OCI-M2 (cell line): ENCODE data around the gene MIPOL1.
A peak's percentile ranks its signal among the peaks of the same experiment; 100 is the strongest.

Experiments used
- DNase-seq: peaks from one replicate; lab custom pipeline; 2025; ENCODE audit not compliant: unreplicated experiment; lab: John Stamatoyannopoulos, UW

The MIPOL1 gene

DNA sequence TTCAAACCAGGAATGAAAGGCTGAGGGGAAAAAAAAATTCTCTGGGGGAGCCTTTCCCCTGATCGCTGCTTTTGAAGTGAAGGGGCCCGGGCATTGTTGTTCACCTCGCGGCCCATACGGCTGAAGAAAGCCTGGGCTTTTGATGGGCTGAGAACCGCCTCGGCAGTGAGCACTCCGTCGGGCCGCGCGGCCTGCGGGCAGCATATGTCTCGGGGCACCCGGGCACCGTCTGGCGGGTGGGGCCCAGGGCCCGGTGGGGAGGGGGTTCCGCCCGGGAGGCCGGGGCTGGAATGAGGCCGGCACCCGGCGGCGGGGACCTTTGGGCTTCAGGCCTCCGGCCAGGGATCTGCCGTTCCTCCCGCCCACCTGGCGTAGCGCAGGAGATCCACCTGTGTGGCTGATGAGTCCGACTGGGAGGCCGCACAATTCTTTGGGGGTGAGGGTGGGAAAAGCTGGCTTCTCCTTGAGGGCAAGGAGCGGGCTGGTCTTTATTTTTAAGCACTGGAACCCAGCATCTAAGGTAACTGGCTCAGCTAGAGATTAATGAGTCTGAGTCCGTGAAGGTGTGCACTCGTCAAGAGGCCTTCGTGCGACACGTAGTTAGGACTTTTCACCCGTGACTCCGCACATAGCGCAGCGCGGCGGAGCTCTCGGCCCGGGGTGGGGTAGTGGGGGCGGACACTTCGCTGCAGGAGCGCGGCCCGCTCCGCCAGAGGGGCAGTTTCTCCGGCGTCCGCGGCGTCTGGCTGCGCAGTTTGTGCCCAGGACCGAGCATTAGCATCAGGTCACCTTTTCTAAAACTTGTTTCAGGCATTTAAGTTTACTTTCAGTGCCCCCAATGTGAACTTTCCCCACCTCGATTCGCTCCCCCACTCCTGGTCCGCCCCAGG lies 386.7 kb downstream of the MIPOL1 start:
- DNase-seq, result no peak

DNA sequence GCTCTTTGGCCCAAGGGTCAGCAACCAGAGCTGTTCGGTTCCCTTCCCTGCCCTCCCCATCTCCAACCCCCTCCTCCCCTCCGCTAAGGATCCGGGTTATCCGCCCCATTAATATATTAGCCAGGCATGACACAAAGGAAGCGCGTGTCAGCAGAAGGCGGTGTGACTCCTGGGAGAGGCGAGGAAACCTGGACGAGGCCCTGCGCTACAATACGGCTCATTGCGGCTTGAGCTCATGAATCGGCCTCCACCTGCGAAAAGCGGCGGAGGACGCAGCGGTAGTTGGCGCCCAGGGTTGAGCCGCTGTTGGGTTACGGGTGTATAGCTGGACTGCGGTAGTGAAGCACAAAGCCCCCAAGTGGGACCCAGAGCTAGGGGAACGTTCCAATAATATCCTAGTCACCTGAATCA lies 387.4 kb downstream of the MIPOL1 start:
- no peak for DNase-seq

DNA sequence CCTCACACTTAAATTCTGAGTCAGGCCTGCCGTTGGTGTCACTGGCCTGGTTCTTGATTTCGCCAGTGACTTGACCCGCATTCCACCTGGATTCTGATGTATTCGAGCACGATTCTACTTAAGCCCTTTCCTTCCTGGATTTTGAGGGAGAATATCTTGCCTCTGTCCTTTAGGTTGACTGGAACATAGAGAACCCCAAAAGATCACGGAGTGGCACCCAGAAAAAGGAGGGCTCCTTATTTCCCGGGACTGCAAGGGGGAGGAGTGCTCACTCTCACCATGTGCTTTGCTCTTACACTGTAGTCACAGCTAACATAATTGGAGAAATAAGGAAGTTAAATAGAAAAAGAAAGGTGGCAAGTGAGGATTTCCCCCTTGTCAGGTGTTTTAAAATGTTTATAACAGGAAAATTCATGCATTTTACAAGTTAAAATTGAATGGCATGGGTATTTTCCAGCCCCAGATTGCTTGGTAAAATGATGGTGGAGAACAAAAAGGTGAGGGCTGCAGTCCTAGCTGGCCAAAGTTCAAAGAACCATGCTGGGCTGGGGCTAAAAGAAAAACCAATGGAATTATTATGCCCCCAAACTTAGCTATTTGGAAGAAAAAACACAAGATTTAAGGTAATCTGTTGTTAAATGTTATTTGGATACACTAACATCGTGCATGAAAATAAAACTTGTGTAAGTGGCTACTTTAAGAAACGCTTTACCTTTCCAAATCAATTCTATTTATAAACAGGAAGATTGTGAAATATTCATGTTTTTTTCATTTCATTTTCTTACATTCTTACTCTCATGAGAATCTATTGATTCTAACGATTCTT lies 388.4 kb downstream of the MIPOL1 start:
- no peak for DNase-seq

DNA sequence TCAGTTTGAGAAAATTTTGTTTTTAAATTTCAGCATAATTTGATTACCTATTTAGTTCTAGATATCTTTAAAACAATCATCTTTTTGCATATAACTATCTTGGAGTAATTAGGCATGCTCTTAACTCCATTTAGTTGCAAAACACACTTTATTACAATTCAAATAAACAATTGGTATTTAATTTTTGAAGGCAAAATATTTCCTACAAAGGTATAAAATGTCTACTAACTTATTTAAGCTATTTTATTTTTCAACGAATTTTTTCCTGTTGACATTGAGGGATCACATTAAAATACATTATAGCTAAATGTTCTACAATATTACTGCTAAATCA lies 389.0 kb downstream of the MIPOL1 start:
- DNase-seq, result no peak

DNA sequence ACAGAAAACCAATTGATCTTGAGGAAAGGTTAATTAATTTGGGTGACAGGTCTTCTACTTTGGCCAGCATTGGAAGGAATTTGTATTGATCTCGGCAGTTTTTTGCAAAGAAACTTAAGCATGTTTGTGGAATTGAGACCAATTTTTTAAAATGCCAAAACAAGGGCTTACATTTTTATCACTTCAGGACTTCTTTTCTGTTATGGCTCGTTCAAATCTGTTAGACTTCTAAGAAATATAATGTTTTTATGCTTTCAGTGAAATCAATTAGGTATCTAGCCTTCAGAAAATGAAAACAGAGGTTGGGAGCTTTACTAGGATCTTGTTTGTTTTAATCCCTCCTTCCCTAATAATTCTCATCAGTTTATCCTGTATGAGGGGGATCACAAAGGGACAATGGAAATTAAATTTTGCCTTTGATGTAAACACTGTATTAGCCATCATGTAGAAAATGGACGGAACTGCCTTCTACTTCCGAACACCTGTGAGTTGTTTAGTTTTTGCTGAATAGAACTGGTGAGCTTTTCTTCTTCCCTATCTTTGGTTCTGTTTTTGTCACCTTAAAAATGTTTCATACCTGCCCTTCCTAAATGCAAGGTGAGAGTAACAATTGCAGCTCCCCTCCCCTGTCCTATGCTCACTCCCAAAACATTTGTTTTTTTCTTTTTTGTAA lies 389.5 kb downstream of the MIPOL1 start:
- DNase-seq, result no peak

DNA sequence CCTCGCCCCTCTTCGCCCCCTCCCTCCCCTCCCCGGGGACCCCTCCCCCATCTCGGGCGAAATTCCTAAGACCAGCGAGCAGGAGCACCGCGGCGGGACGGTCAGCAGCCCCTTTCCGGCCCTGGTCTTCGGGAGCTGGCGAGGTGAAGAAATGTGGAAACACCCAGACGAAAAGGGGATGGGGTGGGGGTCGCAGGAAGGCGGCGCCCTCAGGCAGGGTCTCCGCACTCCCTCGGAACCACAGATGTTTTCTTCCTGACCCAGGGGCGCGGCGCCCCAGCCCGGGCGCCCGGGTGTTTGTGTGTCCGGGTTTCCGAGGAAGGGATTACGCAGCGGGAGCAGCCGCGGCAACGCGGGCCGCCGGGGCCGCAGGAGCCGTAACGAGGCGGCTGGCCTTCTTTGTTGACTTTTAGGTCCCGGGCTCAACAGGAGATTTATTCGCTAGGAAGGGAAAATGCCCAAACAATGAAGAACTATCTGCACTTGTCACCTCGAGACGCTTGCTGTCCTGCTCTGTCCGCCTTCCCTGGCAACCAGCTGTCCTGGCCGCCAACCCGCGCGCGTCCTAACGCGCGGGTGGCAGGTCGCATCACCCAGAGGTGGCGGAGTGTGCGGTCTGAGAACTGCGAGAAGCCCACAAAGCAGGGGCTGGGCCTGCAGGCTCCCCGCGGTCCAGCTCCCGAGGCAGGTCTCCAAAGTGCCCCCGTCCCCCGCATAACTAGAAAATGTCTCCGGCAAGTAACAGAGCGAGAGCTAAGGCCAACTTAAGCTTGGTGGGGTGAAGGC lies 390.3 kb downstream of the MIPOL1 start:
- DNase-seq, result no peak

DNA sequence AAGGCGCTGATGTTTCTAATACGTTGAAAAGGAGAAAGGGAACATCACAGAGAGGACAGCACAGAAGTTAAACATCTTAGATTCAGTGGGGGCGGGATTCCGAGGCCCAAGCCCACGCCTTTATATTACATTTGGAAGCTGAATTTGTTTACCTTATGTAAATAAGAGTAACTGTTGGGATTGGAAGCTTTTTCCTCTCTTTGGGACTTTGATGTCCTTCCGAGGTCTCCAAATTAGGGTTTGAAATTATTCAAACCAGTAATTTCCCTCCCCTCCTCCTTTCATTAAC lies 390.9 kb downstream of the MIPOL1 start:
- no peak for DNase-seq

DNA sequence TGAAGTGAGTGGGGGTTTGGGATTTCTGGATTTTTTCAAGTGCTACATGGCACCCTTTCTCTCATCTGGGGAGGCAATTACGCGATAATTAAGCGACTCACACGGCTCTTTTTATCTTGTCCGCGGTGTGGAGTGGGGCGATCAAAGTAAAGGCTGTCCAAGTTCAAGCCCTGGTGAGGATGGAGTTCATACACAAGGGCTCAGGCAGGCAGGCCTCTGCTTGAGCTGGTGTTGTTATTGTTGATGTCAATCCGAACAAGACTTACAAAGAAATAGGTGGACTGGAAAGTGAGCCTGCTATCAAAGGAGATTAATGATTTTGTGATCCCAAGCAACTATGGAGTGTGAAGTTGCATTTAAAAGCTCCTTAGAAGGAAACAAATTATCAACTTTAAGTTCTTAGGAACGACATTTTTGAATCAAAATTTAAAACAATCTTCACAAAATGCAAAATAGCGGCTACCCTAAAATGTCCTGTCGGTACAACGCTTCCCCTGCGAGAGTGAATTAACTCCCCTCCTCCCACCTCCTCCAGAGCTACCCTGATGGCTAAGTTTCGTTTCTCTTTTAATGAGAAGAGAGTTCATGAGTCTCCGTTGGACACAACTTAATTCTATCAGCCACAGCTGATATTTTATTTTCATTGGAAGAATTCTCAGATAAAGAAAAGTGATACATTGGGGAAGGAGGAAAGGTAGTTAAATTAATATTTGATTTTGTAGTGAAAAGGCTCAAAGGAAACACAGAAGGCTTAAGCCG lies 391.4 kb downstream of the MIPOL1 start:
- DNase-seq, result no peak

DNA sequence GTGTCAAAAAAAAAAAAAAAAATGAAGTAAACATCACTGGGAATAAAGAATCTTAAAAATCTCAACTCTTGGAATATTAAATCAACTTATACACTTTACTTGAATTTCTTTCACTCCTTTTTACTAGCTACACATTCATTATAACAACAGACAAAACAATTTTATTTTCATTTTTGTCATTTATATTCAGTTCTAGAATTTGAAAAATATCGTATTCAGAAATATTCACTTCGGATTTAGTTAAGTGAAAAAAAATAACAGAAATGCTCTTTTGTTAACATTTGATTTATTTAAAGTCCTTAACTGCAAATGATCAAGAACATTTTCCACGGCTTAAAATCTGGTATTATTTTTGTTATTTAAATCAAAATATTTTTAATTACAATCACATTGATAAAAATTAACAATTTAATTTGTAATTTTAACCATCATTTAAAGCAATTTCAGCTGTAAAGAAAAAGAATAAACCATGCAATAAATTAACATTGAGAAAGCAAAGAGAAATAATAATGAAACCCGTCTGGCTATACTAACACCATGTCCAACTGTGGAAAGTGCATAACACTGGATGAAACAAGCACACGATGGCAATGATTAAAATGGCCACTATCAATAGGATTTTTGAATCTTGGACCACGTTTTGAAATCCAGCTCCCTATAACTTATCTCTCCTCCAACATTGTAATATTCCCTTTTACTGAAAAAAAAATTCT lies 392.1 kb downstream of the MIPOL1 start:
- DNase-seq, result no peak

DNA sequence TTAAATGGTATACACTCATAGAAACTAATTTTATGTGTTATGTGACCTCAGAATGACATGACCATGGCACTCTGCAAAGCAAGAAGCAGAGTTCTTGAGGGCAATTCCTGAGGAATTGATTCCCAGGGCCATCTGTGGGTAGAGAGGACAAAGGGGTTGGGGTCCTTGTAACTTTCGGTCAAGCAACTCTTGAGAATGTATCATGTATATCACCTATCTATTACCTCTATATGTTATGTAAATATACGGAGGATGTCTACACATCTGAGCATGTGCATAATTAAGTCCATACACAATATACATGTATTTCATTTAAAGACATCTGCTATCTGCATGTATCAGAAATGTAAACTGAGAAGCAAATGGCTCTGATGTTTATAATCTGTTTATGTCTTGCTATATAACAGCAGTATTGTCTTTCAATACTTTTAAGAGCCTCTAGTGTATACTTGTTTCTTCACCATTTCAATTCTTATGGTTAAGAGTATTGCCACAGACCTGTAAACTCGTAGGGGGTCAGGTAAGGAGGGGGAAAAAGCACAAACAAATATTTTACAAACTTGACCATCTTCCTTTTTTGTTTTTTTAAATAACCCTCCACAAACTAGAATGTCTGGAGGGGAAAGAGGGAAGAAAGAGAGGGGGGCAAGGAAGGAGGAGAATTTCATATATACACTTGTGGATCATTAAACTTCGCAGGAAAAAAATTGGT lies 392.8 kb downstream of the MIPOL1 start:
- no peak for DNase-seq

DNA sequence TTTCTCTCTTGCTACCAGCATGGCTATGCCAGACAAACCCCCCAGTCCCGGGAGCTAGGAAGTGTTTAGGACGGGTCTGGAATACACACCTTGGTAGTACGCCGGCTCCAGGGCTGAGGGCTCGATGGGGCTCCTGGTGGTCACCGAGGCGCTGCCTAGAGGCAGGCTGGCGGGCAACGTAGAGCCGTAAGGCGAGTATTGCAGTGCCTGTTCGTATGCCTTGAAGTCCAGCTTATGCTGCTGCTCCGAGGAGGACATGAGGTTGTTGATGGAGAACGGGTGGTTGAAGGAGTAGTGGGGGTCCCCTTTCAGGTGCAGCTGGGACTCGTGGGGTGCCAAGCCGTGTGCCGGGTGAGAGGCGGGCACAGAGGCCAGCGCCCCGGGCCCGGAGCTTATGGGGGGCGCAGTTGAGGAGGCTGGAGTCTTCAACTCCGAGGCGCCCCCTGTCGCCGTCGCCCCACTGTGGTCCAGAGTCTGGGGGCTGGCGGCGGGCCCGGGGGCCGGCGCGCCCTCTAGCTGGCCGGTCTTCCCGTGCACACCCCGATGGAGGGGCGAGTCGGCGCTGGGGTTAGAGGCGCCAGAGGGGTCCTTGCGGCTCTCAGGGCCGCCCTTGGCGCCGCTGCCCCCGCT lies 393.7 kb downstream of the MIPOL1 start:
- DNase-seq, result no peak

DNA sequence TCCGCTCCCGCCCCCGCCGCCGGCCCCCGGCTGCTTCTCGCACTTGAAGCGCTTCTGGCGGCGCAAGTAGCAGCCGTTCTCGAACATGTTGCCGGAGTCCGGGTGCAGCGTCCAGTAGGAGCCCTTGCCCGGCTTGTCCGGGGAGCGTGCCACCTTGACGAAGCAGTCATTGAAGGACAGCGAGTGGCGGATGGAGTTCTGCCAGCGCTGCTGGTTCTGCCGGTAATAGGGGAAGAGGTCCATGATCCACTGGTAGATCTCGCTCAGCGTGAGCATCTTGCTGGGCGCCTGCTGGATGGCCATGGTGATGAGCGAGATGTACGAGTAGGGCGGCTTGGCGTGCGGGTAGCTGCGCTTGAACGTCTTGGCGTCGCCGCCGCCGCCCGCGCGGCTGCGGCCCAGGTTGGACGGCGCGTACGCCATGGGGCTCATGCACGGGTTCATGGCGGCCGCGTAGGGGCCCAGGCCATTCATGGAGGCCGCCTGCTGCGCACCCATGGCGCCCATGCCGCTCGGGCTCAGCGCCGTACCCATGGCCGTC lies 394.3 kb downstream of the MIPOL1 start:
- DNase-seq, result no peak

DNA sequence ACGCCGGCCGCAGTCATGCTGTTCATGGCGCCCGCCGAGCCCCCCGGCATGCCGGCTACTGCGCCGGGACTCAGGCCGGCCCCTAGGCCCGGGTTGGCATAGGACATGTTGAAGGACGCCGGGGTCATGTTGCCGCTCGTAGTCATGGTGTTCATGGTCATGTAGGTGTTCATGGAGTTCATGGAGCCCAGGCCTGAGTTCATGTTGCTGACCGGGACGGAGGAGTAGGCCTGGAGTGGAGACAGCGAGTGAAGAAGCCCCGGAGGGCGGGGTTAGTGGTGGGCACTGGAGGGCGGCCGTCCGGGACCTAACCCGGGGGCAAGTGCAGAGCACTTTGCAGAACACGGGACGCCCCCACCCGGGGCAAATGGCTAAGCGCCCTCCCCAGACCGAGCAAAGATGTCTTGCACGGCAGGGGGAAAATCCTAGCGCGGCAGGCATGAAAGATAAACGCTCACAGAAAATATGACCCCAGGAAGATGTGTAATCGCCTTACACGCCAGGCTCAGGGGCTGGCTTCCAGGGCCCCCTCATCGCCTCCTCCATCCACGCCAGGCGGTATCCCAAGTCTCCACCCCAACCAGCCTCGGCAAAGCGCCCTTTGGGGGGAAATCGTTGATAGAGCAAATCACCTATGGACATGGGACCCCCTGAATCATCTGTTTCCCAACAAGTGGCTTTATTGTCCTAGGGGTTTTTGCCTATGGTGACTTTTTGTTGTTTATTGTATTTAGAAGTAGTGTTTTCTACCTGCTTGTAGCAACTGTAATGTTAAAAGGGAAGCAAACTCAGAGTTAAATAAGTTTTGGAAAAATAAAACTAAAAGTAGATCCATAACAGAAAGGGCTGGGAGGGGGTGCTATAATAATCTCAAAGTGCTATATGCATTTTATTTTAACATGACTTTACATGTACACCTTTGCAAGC lies 395.0 kb downstream of the MIPOL1 start:
- no peak for DNase-seq

DNA sequence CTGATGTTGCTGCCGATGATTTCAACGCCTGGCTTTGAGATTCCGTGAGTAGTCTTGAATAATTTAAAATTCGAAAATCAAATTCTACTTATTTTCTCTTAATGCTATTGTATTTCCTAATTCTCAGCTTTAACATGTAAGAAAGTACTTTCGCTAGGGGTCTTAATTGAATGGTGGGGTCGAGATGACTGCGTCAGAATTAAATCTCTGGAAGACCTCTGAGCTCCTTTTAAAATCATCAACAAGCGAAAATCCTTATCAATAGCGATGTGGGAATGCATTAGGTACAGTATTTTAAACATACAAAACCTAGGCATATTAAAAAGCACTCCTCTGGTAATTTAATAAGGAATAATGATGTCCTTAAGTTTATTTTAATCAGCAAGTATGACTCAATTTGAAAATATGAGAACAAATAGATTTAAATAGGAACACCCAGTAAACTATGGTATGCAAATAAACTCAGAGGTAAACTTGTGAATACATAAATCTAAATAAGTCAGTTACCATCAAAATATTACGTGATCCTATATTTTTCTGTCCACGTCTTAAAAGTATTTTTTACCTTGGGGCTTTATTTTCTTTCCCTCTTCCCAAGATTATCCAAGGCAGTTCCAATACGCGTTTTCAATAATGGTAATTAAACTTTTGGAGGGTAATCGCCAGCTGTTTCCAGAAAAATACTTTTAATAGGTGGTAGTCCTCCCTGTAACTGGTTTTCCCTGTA lies 395.9 kb downstream of the MIPOL1 start:
- no peak for DNase-seq

DNA sequence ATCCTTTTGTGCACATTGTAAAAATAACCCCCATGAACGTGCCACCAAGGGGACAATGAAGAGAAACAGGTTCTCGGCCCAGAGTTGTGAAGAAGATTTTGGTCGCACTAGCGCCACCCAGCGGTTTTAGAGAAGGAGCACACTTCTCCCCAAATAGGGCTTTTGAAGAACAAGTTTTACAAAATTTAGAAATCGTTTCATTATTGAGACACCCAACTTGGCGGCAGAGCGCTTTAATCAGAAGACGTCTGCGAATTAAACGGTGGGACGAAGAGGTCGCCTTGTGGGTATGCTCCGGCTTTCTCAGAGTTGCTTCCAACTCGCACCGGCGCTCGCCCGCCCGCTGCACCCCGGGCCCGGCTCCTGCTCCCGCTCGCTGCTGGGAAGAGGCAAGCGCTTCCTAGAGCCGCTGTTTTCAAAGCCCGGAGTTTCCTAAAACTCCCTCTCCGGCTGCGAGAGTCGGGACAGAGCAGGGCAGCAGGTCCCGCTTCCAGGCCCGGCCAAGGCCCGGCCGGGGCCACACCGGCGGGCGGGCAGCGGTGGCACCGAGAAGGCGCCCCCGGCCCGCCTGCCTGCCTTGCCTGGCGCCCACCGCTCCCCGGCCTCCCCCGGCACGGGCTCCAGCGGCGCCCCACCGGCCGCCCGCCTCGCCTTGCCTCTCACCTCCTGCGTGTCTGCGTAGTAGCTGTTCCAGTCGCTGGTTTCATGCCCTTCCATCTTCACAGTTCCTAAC lies 396.7 kb downstream of the MIPOL1 start:
- peak; percentile 31 for DNase-seq
